HCT116 (cell line): ENCODE data around the gene KCNE5.

ENCODE experiments used
- EZH2 ChIP-seq: fragments of 200-600 bp; sonication (generic); IDR thresholded peaks from 2 replicates; pipeline ENCODE4 v1.6.1; 2017; ENCODE audit warnings: antibody characterized with exemption, mixed run types
- EZH2phosphoT487 ChIP-seq: fragments of 200-600 bp; IDR thresholded peaks from 2 replicates; pipeline ENCODE4 v1.6.1; 2018; ENCODE audit warnings: antibody characterized with exemption, borderline replicate concordance
- JUND ChIP-seq: IDR thresholded peaks from 2 replicates; pipeline ENCODE4 v1.6.1; 2012
- MAX ChIP-seq: IDR thresholded peaks from 2 replicates; pipeline ENCODE4 v1.6.1; 2012
- POLR2A ChIP-seq: IDR thresholded peaks from 2 replicates; pipeline ENCODE4 v1.7.0; 2011; ENCODE audit warnings: borderline replicate concordance; ENCODE audit not compliant: insufficient read depth, insufficient read length; ENCODE audit errors: extremely low read depth
- POLR2AphosphoS5 ChIP-seq: IDR thresholded peaks from 2 replicates; pipeline ENCODE4 v1.6.1; 2011; ENCODE audit warnings: mild to moderate bottlenecking, low read depth, low read length, moderate library complexity
- YY1 ChIP-seq: IDR thresholded peaks from 2 replicates; pipeline ENCODE4 v1.6.1; 2011; ENCODE audit warnings: low read length, low read depth, moderate library complexity, mild to moderate bottlenecking; ENCODE audit not compliant: insufficient replicate concordance; ENCODE audit errors: extremely low read depth
- TF ChIP-seq, protein P1 (sequence below), 3 experiments: fragments of 200-600 bp in 1 of 3; sonication (generic) in 1 of 3; IDR thresholded peaks in 2 of 3; conservative IDR thresholded peaks in 1 of 3; 2 replicates each; pipeline ENCODE4 v1.5.1; 2012 to 2017; ENCODE audit warnings: low read depth in 2 of 3, low read length in 2 of 3, antibody characterized with exemption in 1 of 3, borderline replicate concordance in 1 of 3, control low read depth in 1 of 3, mild to moderate bottlenecking in 1 of 3, mixed read lengths in 1 of 3, mixed run types in 1 of 3, moderate library complexity in 1 of 3; ENCODE audit not compliant: insufficient read depth in 1 of 3
- TF ChIP-seq, protein P2 (sequence below): IDR thresholded peaks from 2 replicates; pipeline ENCODE4 v1.6.1; 2012

DNA sequence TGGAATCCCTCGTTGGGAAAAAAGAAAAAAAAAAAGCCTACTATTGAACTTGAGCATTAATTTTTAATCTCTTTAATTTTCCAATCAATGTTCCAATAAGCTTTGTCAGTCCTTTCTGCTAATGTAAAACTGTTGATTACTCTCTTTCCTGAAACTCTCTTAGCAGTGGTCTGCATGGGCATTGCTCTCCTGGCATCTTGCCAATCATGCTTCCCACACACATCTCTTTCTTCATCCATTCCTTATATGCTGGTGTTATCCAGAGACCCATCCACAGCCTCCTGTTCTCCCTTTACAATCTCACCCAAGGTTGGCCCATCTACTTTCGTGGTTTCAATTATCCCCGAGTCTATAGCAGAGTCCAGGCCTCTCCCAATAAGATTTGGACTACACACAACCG lies 31.8 kb upstream of the KCNE5 start:
- TF ChIP-seq JUND = no peak
- no peak for TF ChIP-seq EZH2
- no peak for TF ChIP-seq POLR2A
- TF ChIP-seq, protein P1, sequence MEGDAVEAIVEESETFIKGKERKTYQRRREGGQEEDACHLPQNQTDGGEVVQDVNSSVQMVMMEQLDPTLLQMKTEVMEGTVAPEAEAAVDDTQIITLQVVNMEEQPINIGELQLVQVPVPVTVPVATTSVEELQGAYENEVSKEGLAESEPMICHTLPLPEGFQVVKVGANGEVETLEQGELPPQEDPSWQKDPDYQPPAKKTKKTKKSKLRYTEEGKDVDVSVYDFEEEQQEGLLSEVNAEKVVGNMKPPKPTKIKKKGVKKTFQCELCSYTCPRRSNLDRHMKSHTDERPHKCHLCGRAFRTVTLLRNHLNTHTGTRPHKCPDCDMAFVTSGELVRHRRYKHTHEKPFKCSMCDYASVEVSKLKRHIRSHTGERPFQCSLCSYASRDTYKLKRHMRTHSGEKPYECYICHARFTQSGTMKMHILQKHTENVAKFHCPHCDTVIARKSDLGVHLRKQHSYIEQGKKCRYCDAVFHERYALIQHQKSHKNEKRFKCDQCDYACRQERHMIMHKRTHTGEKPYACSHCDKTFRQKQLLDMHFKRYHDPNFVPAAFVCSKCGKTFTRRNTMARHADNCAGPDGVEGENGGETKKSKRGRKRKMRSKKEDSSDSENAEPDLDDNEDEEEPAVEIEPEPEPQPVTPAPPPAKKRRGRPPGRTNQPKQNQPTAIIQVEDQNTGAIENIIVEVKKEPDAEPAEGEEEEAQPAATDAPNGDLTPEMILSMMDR (IDR thresholded peaks at IDR 0.05 in 2 of 3, conservative IDR thresholded peaks at IDR 0.05 in 1 of 3; ENCODE audit: borderline replicate concordance in 1 of 3, insufficient read depth in 1 of 3, low read depth in 2 of 3, low read length in 2 of 3) = no peak
- no peak for TF ChIP-seq EZH2phosphoT487
- TF ChIP-seq POLR2AphosphoS5 = no peak
- TF ChIP-seq YY1 = no peak
- TF ChIP-seq MAX = no peak
- TF ChIP-seq, protein P2, sequence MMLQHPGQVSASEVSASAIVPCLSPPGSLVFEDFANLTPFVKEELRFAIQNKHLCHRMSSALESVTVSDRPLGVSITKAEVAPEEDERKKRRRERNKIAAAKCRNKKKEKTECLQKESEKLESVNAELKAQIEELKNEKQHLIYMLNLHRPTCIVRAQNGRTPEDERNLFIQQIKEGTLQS = no peak
